Measurements from ENCODE around the gene NCAPD3. TPM values are rescaled to one million over a fixed set of nuclear protein-coding genes. Genes with fewer than 3 reads are reported as not detected.

The NCAPD3 gene
- total RNA-seq, 1 experiment from 2014 or later, result 85.0 TPM

- Histone ChIP-seq H3K9me3 (ENCODE audit: low read length) (no peaks in the 10 kb centered on the region), H3K36me3 (ENCODE audit: low read depth, low read length) (peaks cover 8% of the 10 kb centered on the region; the same call in 1 of the 2 replicates), H3K9me2 (replicated peaks; ENCODE audit: low read length) (no peaks in the 10 kb centered on the region), H3F3A (ENCODE audit: low read length, unreplicated experiment) (no peaks in the 10 kb centered on the region), H4K20me1 (ENCODE audit: low read length) (no peaks in the 10 kb centered on the region), H2AFZ (ENCODE audit: low read length) (no peak overlapping the region), H3K4me3 (ENCODE audit: low read length) (no peak overlapping the region), H3K27ac (ENCODE audit: low read length) (no peak overlapping the region), H3K27me3 (ENCODE audit: low read length) (no peaks in the 10 kb centered on the region), H3K79me2 (ENCODE audit: low read length) (no peaks in the 10 kb centered on the region), H3K4me2 (ENCODE audit: low read length) (no peak overlapping the region), H3K4me1 (ENCODE audit: insufficient read depth, low read length) (peaks cover 20% of the 10 kb centered on the region), H3K9ac (ENCODE audit: low read length) (no peak overlapping the region)
- ChIA-PET CTCF (no interaction called here), POLR2A (ENCODE audit: unreplicated experiment) (interaction anchor here (0.5 kb wide), 1 partner anchor 48 kb away, joined by 3 read pairs; no protein-coding TSS in a partner anchor)
- DNase-seq, result peak; percentile 65
- no peak for TF ChIP-seq EZH2phosphoT487 (IDR thresholded peaks at IDR 0.05; ENCODE audit: borderline replicate concordance, low read length)
- TF ChIP-seq, protein P1, sequence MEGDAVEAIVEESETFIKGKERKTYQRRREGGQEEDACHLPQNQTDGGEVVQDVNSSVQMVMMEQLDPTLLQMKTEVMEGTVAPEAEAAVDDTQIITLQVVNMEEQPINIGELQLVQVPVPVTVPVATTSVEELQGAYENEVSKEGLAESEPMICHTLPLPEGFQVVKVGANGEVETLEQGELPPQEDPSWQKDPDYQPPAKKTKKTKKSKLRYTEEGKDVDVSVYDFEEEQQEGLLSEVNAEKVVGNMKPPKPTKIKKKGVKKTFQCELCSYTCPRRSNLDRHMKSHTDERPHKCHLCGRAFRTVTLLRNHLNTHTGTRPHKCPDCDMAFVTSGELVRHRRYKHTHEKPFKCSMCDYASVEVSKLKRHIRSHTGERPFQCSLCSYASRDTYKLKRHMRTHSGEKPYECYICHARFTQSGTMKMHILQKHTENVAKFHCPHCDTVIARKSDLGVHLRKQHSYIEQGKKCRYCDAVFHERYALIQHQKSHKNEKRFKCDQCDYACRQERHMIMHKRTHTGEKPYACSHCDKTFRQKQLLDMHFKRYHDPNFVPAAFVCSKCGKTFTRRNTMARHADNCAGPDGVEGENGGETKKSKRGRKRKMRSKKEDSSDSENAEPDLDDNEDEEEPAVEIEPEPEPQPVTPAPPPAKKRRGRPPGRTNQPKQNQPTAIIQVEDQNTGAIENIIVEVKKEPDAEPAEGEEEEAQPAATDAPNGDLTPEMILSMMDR (conservative IDR thresholded peaks at IDR 0.05; ENCODE audit: low read depth, low read length), result peak; percentile 92
- BruUV-seq (replicated peaks), result no TSS peak
- peak; percentile 23; the same call in 1 of the 2 replicates for ATAC-seq
- intact Hi-C loops (cut with micrococcal nuclease), result no loop called here
Observed at GRCh38 chr11:134261626-134262488, 38.1 kb upstream of the NCAPD3 start.

DNA sequence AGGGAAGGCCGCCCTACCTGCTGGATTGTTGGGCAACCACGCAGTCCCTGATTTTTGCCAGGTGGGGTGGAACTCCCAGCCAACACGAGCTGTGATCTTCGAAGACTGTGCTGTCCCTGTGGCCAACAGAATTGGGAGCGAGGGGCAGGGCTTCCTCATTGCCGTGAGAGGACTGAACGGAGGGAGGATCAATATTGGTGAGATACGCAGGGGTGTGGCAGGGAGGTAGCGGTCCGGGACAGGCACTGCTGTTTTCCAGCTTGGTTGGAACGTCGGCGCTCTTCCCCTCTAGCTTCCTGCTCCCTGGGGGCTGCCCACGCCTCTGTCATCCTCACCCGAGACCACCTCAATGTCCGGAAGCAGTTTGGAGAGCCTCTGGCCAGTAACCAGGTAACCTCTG, 37.2 kb upstream of the NCAPD3 start:
- no peak overlapping the region for H2AFZ ChIP-seq (ENCODE audit: low read length)
- POLR2A ChIA-PET (ENCODE audit: unreplicated experiment), result no interaction called here
- peaks cover 11% of the 10 kb centered on the region for H3K4me1 ChIP-seq (ENCODE audit: insufficient read depth, low read length)
- no peak for TF ChIP-seq EZH2 (IDR thresholded peaks at IDR 0.05; ENCODE audit: low read length, unreplicated experiment)
- no peaks in the 10 kb centered on the region for H4K20me1 ChIP-seq (ENCODE audit: low read length)
- H3K4me2 ChIP-seq (ENCODE audit: low read length), result no peak overlapping the region
- H3K9me2 ChIP-seq (replicated peaks; ENCODE audit: low read length), result no peaks in the 10 kb centered on the region
- H3K27ac ChIP-seq (ENCODE audit: low read length), result no peak overlapping the region
- H3K9me3 ChIP-seq (ENCODE audit: low read length), result no peaks in the 10 kb centered on the region
- CTCF ChIA-PET, result interaction anchor here (0.6 kb wide), 1 partner anchor 18 kb away, joined by 6 read pairs; no protein-coding TSS in a partner anchor
- H3F3A ChIP-seq (ENCODE audit: low read length, unreplicated experiment), result no peaks in the 10 kb centered on the region
- H3K27me3 ChIP-seq (ENCODE audit: low read length), result no peaks in the 10 kb centered on the region
- H3K4me3 ChIP-seq (ENCODE audit: low read length), result no peak overlapping the region
- H3K9ac ChIP-seq (ENCODE audit: low read length), result no peak overlapping the region
- intact Hi-C loops (cut with micrococcal nuclease), result no loop called here
- H3K79me2 ChIP-seq (ENCODE audit: low read length), result no peaks in the 10 kb centered on the region
- peaks cover 8% of the 10 kb centered on the region; the same call in 1 of the 2 replicates for H3K36me3 ChIP-seq (ENCODE audit: low read depth, low read length)
- ATAC-seq, result no peak
- BruUV-seq (replicated peaks), result no TSS peak
- DNase-seq, result no peak

DNA sequence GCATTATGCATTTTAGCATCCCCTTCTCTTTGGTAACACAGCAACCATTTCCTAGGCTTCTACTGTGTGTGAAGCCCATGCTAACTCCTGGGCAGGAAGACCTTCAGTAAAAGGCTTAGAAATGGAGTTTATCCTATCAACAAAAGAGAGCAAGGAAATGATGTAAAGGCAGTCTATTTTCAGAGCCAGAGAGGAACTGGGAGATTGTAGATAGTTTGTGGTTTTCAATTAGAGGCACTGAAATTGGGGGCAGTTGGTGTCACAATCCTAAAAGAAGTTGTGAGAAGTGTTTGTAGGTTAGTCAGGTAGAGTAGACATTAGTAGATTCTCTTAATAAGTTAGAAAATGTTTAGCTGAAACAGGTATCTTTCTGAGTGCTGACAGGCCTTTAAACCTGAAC, 36.7 kb upstream of the NCAPD3 start:
- Histone ChIP-seq H3K27me3 (ENCODE audit: low read length) (no peaks in the 10 kb centered on the region), H3F3A (ENCODE audit: low read length, unreplicated experiment) (no peaks in the 10 kb centered on the region), H3K9me3 (ENCODE audit: low read length) (no peaks in the 10 kb centered on the region), H3K27ac (ENCODE audit: low read length) (no peak overlapping the region), H4K20me1 (ENCODE audit: low read length) (no peaks in the 10 kb centered on the region), H3K4me3 (ENCODE audit: low read length) (no peak overlapping the region), H3K9ac (ENCODE audit: low read length) (no peak overlapping the region), H3K4me1 (ENCODE audit: insufficient read depth, low read length) (peaks cover 6% of the 10 kb centered on the region; the same call in 1 of the 2 replicates), H3K9me2 (replicated peaks; ENCODE audit: low read length) (no peaks in the 10 kb centered on the region), H2AFZ (ENCODE audit: low read length) (no peak overlapping the region), H3K36me3 (ENCODE audit: low read depth, low read length) (peaks cover 8% of the 10 kb centered on the region; the same call in 1 of the 2 replicates), H3K79me2 (ENCODE audit: low read length) (peaks cover under 1% of the 10 kb centered on the region; the same call in 1 of the 2 replicates), H3K4me2 (ENCODE audit: low read length) (no peak overlapping the region)
- TF ChIP-seq EZH2 (IDR thresholded peaks at IDR 0.05; ENCODE audit: low read length, unreplicated experiment) (no peak), EZH2phosphoT487 (IDR thresholded peaks at IDR 0.05; ENCODE audit: borderline replicate concordance, low read length) (no peak)
- TF ChIP-seq, protein P1 (conservative IDR thresholded peaks at IDR 0.05; ENCODE audit: low read depth, low read length), result no peak
- no peak for ATAC-seq
- ChIA-PET POLR2A (ENCODE audit: unreplicated experiment) (no interaction called here), CTCF (no interaction called here)
- intact Hi-C loops (cut with micrococcal nuclease), result no loop called here
- BruUV-seq (replicated peaks), result no TSS peak
- no peak for DNase-seq

All from PC-3 (cell line).